HCT116 (cell line): ENCODE measurements around the gene SEMA3G. TPM values are rescaled to one million over a fixed set of nuclear protein-coding genes. Genes with fewer than 3 reads are reported as not detected.

Experiments used
- ATAC-seq: fragments of 200-7000 bp; cut with Tn5 transposase; 2 replicates; pipeline ENCODE4 v1.9.1; 2020; ENCODE audit warnings: mild to moderate bottlenecking, moderate library complexity
- BruUV-seq: library from RNA; stranded (reverse); fragments of 400-500 nt; replicated peaks from 2 replicates; lab custom pipeline; 2021; lab: Mats Ljungman, UMichigan
- CTCF ChIA-PET: fragments of 300-600 bp; sonication (Branson Sonifier 250); formaldehyde crosslinking; loops from one replicate; lab custom pipeline; 2021; ENCODE audit warnings: antibody characterized with exemption; lab: Charles Lee
- POLR2A ChIA-PET: fragments of 300-600, 350-600 bp; sonication (Branson Sonifier 250); formaldehyde crosslinking; loops from one replicate; lab custom pipeline; 2021; ENCODE audit warnings: antibody characterized with exemption; lab: Charles Lee
- RAD21 ChIA-PET, 2 experiments: fragments of 300-600 bp; sonication (Branson Sonifier 250); formaldehyde crosslinking; loops; one replicate each; lab custom pipeline; 2023; ENCODE audit warnings: low total read pairs in 2 of 2; ENCODE audit not compliant: uncharacterized antibody in 2 of 2, unreplicated experiment in 2 of 2, low non-redundant PET in 1 of 2; lab: Charles Lee
- DNase-seq: peaks from one replicate; pipeline ENCODE4 v3.0.0-alpha.2; 2010; ENCODE audit warnings: low read depth, low spot score
- H2AFZ ChIP-seq: fragments of 200-600 bp; shearing (Covaris generic), sonication (generic); 2 replicates; pipeline ENCODE4 v1.6.1; 2017; ENCODE audit warnings: low read depth, mixed run types, mixed read lengths, antibody characterized with exemption, low read length; ENCODE audit not compliant: poor library complexity, severe bottlenecking
- H3K27ac ChIP-seq: 2 replicates; pipeline ENCODE4 v1.5.1; 2012; ENCODE audit warnings: low read depth, low read length
- H3K27me3 ChIP-seq: fragments of 200-600 bp; sonication (generic); 2 replicates; pipeline ENCODE4 v1.6.1; 2016; ENCODE audit warnings: mixed run types, low read length, mixed read lengths; ENCODE audit not compliant: insufficient read depth
- H3K36me3 ChIP-seq, 2 experiments: fragments of 200-500 bp in 1 of 2; fragments of 200-600 bp in 1 of 2; sonication (Bioruptor generic) in 1 of 2; sonication (generic) in 1 of 2; 2 replicates each; pipeline versions ENCODE4 v1.5.1 to v1.6.1; 2014 to 2016; ENCODE audit warnings: low read length in 2 of 2, inconsistent platforms in 1 of 2, mixed read lengths in 1 of 2, mixed run types in 1 of 2; ENCODE audit not compliant: insufficient read depth in 2 of 2, control insufficient read depth in 1 of 2
- H3K4me1 ChIP-seq, 2 experiments: fragments of 200-600 bp in 1 of 2; sonication (generic) in 1 of 2; 2 replicates each; pipeline versions ENCODE4 v1.5.1 to v1.6.1; 2012 to 2017; ENCODE audit warnings: low read length in 2 of 2, inconsistent platforms in 1 of 2, mild to moderate bottlenecking in 1 of 2, mixed read lengths in 1 of 2, mixed run types in 1 of 2, moderate library complexity in 1 of 2; ENCODE audit not compliant: insufficient read depth in 2 of 2, control insufficient read depth in 1 of 2
- H3K4me2 ChIP-seq: fragments of 200-600 bp; sonication (generic); 2 replicates; pipeline ENCODE4 v1.6.1; 2017; ENCODE audit warnings: mixed run types, low read length, mixed read lengths
- H3K4me3 ChIP-seq, 2 experiments: fragments of 200-600 bp in 1 of 2; sonication (generic) in 1 of 2; replicated peaks in 1 of 2; 2 replicates each; pipeline ENCODE4 v1.5.1; 2011 to 2016; ENCODE audit warnings: low read length in 2 of 2, control low read depth in 1 of 2, low read depth in 1 of 2, mild to moderate bottlenecking in 1 of 2, mixed read lengths in 1 of 2, mixed run types in 1 of 2
- H3K79me2 ChIP-seq: fragments of 200-600 bp; sonication (generic); 2 replicates; pipeline ENCODE4 v1.6.1; 2017; ENCODE audit warnings: mild to moderate bottlenecking, mixed run types, low read length, moderate library complexity, mixed read lengths; ENCODE audit not compliant: insufficient read depth
- H3K9ac ChIP-seq: fragments of 200-600 bp; sonication (generic); 2 replicates; pipeline ENCODE4 v1.6.1; 2016; ENCODE audit warnings: low read length, mixed read lengths
- H3K9me2 ChIP-seq: fragments of 200-600 bp; sonication (generic), shearing (Covaris generic); 2 replicates; pipeline ENCODE4 v1.6.1; 2017; ENCODE audit warnings: mixed run types, mild to moderate bottlenecking, moderate library complexity; ENCODE audit not compliant: insufficient read depth
- H3K9me3 ChIP-seq, 2 experiments: fragments of 200-500 bp in 1 of 2; fragments of 200-600 bp in 1 of 2; sonication (Bioruptor generic) in 1 of 2; sonication (generic) in 1 of 2; 2 replicates each; pipeline ENCODE4 v1.6.1; 2014 to 2017; ENCODE audit warnings: low read length in 2 of 2, mixed read lengths in 2 of 2, inconsistent platforms in 1 of 2, low read depth in 1 of 2, mild to moderate bottlenecking in 1 of 2, mixed run types in 1 of 2, moderate library complexity in 1 of 2; ENCODE audit not compliant: control insufficient read depth in 1 of 2, insufficient read depth in 1 of 2
- H4K20me1 ChIP-seq: fragments of 200-600 bp; sonication (generic), shearing (Covaris generic); 2 replicates; pipeline ENCODE4 v1.6.1; 2017; ENCODE audit warnings: mixed run types, mild to moderate bottlenecking, moderate library complexity; ENCODE audit not compliant: insufficient read depth
- CBX3 ChIP-seq: IDR thresholded peaks from 2 replicates; pipeline ENCODE4 v1.6.1; 2012; ENCODE audit warnings: low read depth
- CEBPB ChIP-seq: IDR thresholded peaks from 2 replicates; pipeline ENCODE4 v1.6.1; 2012; ENCODE audit warnings: low read depth
- EGR1 ChIP-seq: IDR thresholded peaks from 2 replicates; pipeline ENCODE4 v1.6.1; 2012; ENCODE audit warnings: low read depth
- ELF1 ChIP-seq: IDR thresholded peaks from 2 replicates; pipeline ENCODE4 v1.6.1; 2012; ENCODE audit warnings: low read depth, borderline replicate concordance
- EZH2 ChIP-seq: fragments of 200-600 bp; sonication (generic); IDR thresholded peaks from 2 replicates; pipeline ENCODE4 v1.6.1; 2017; ENCODE audit warnings: antibody characterized with exemption, mixed run types
- JUND ChIP-seq: IDR thresholded peaks from 2 replicates; pipeline ENCODE4 v1.6.1; 2012
- POLR2A ChIP-seq: IDR thresholded peaks from 2 replicates; pipeline ENCODE4 v1.7.0; 2011; ENCODE audit warnings: borderline replicate concordance; ENCODE audit not compliant: insufficient read depth, insufficient read length; ENCODE audit errors: extremely low read depth
- POLR2AphosphoS5 ChIP-seq: IDR thresholded peaks from 2 replicates; pipeline ENCODE4 v1.6.1; 2011; ENCODE audit warnings: mild to moderate bottlenecking, low read depth, low read length, moderate library complexity
- RAD21 ChIP-seq: IDR thresholded peaks from 2 replicates; pipeline ENCODE4 v1.6.1; 2012; ENCODE audit warnings: low read depth, mild to moderate bottlenecking
- SIN3A ChIP-seq: IDR thresholded peaks from 2 replicates; pipeline ENCODE4 v1.6.1; 2012; ENCODE audit warnings: low read depth
- SRF ChIP-seq: IDR thresholded peaks from 2 replicates; pipeline ENCODE4 v1.6.1; 2012; ENCODE audit warnings: low read depth
- TCF7L2 ChIP-seq: IDR thresholded peaks from 2 replicates; pipeline ENCODE4 v1.7.0; 2011; ENCODE audit warnings: borderline replicate concordance, inconsistent platforms; ENCODE audit not compliant: insufficient read depth, insufficient read length; ENCODE audit errors: extremely low read depth
- ZNF274 ChIP-seq: fragments of 200-500 bp; sonication (Bioruptor generic); IDR thresholded peaks from 2 replicates; pipeline ENCODE4 v1.6.1; 2014; ENCODE audit warnings: mild to moderate bottlenecking, low read depth, low read length, inconsistent platforms
- intact Hi-C: fragments of 100-400 bp; cut with micrococcal nuclease; formaldehyde crosslinking; loops from 2 replicates; pipeline ENCODE4 v1.10.0; 2022
- total RNA-seq: library from RNA; stranded (reverse); gene quantifications from one replicate; pipeline ENCODE4 v1.2.1, GENCODE V29; 2021; ENCODE audit not compliant: unreplicated experiment
- TF ChIP-seq, protein P1 (sequence below), 3 experiments: fragments of 200-600 bp in 1 of 3; sonication (generic) in 1 of 3; IDR thresholded peaks in 2 of 3; conservative IDR thresholded peaks in 1 of 3; 2 replicates each; pipeline ENCODE4 v1.5.1; 2012 to 2017; ENCODE audit warnings: low read depth in 2 of 3, low read length in 2 of 3, antibody characterized with exemption in 1 of 3, borderline replicate concordance in 1 of 3, control low read depth in 1 of 3, mild to moderate bottlenecking in 1 of 3, mixed read lengths in 1 of 3, mixed run types in 1 of 3, moderate library complexity in 1 of 3; ENCODE audit not compliant: insufficient read depth in 1 of 3
- TF ChIP-seq, protein P2 (sequence below): IDR thresholded peaks from 2 replicates; pipeline ENCODE4 v1.6.1; 2012
- TF ChIP-seq, protein P3 (sequence below): IDR thresholded peaks from 2 replicates; pipeline ENCODE4 v1.6.1; 2011; ENCODE audit warnings: mild to moderate bottlenecking, low read length, moderate library complexity; ENCODE audit not compliant: insufficient replicate concordance; ENCODE audit errors: extremely low read depth
- TF ChIP-seq, protein P4 (sequence below): IDR thresholded peaks from 2 replicates; pipeline ENCODE4 v1.6.1; 2012; ENCODE audit warnings: low read depth

Gene SEMA3G
- total RNA-seq, 1 experiment from 2014 or later, result 4.2 TPM

DNA sequence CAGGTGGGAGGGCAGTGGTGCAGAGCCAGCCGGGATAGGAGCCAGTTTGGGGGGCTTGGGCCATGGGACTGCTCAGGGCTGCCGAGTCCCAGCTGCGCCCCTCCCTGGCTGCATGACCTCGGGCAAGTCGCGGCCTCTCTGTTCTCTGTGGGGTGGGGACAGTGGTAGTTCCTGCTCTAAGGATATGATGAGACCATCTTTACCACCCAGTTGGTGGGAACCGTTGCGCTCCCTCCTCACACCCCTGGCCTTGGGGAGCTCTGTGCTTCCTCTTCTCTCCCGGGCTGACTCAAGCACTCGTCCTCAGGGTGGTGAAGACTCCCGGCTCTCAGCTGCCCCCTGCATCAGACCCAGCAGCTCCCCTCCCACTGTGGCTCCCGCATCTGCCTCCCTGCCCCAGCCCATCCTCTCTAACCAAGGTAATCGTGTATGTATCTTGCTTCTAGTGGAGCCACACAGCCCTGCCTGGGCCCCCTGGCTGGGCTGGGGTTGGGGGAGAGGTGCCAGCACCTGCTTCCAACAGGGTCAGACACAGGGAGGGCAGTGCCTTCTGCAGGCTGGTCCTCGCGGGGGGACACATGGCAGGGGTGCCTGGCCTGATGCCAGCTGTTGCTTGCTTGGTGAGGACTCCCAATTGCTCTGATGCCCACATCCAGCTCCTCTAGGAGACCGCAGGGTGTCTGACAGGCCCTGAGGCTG is 35.1 kb upstream of the SEMA3G start:
- CTCF ChIA-PET, result no interaction called here
- Histone ChIP-seq H3K4me3 (no peak overlapping the region), H3K27ac (no peak overlapping the region), H3K9ac (no peak overlapping the region), H3K79me2 (no peaks in the 10 kb centered on the region), H3K9me3 (no peaks in the 10 kb centered on the region), H2AFZ (no peak overlapping the region), H3K4me1 (no peaks in the 10 kb centered on the region), H3K9me2 (no peaks in the 10 kb centered on the region)
- POLR2A ChIA-PET, result no interaction called here
- BruUV-seq, result no TSS peak
- no peak for DNase-seq
- RAD21 ChIA-PET, result no interaction called here
- TF ChIP-seq POLR2A (no peak), RAD21 (no peak), POLR2AphosphoS5 (no peak), TCF7L2 (no peak), SRF (no peak), SIN3A (no peak), CBX3 (no peak), EGR1 (no peak), ZNF274 (no peak), CEBPB (no peak), EZH2 (no peak), ELF1 (no peak), JUND (no peak)
- TF ChIP-seq, protein P1, sequence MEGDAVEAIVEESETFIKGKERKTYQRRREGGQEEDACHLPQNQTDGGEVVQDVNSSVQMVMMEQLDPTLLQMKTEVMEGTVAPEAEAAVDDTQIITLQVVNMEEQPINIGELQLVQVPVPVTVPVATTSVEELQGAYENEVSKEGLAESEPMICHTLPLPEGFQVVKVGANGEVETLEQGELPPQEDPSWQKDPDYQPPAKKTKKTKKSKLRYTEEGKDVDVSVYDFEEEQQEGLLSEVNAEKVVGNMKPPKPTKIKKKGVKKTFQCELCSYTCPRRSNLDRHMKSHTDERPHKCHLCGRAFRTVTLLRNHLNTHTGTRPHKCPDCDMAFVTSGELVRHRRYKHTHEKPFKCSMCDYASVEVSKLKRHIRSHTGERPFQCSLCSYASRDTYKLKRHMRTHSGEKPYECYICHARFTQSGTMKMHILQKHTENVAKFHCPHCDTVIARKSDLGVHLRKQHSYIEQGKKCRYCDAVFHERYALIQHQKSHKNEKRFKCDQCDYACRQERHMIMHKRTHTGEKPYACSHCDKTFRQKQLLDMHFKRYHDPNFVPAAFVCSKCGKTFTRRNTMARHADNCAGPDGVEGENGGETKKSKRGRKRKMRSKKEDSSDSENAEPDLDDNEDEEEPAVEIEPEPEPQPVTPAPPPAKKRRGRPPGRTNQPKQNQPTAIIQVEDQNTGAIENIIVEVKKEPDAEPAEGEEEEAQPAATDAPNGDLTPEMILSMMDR (IDR thresholded peaks at IDR 0.05 in 2 of 3, conservative IDR thresholded peaks at IDR 0.05 in 1 of 3; ENCODE audit: borderline replicate concordance in 1 of 3, insufficient read depth in 1 of 3, low read depth in 2 of 3, low read length in 2 of 3), result no peak
- TF ChIP-seq, protein P2, sequence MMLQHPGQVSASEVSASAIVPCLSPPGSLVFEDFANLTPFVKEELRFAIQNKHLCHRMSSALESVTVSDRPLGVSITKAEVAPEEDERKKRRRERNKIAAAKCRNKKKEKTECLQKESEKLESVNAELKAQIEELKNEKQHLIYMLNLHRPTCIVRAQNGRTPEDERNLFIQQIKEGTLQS, result no peak
- TF ChIP-seq, protein P3, sequence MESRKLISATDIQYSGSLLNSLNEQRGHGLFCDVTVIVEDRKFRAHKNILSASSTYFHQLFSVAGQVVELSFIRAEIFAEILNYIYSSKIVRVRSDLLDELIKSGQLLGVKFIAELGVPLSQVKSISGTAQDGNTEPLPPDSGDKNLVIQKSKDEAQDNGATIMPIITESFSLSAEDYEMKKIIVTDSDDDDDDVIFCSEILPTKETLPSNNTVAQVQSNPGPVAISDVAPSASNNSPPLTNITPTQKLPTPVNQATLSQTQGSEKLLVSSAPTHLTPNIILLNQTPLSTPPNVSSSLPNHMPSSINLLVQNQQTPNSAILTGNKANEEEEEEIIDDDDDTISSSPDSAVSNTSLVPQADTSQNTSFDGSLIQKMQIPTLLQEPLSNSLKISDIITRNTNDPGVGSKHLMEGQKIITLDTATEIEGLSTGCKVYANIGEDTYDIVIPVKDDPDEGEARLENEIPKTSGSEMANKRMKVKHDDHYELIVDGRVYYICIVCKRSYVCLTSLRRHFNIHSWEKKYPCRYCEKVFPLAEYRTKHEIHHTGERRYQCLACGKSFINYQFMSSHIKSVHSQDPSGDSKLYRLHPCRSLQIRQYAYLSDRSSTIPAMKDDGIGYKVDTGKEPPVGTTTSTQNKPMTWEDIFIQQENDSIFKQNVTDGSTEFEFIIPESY, result no peak
- TF ChIP-seq, protein P4, sequence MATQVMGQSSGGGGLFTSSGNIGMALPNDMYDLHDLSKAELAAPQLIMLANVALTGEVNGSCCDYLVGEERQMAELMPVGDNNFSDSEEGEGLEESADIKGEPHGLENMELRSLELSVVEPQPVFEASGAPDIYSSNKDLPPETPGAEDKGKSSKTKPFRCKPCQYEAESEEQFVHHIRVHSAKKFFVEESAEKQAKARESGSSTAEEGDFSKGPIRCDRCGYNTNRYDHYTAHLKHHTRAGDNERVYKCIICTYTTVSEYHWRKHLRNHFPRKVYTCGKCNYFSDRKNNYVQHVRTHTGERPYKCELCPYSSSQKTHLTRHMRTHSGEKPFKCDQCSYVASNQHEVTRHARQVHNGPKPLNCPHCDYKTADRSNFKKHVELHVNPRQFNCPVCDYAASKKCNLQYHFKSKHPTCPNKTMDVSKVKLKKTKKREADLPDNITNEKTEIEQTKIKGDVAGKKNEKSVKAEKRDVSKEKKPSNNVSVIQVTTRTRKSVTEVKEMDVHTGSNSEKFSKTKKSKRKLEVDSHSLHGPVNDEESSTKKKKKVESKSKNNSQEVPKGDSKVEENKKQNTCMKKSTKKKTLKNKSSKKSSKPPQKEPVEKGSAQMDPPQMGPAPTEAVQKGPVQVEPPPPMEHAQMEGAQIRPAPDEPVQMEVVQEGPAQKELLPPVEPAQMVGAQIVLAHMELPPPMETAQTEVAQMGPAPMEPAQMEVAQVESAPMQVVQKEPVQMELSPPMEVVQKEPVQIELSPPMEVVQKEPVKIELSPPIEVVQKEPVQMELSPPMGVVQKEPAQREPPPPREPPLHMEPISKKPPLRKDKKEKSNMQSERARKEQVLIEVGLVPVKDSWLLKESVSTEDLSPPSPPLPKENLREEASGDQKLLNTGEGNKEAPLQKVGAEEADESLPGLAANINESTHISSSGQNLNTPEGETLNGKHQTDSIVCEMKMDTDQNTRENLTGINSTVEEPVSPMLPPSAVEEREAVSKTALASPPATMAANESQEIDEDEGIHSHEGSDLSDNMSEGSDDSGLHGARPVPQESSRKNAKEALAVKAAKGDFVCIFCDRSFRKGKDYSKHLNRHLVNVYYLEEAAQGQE, result no peak
- TF ChIP-seq, all 23 proteins: peak for 0
- no peak for ATAC-seq
- intact Hi-C loops, result loop anchor here (10.0 kb wide), 1 partner anchor 595 kb away; no protein-coding TSS in a partner anchor
- Histone ChIP-seq H3K27me3 (no peaks in the 10 kb centered on the region), H4K20me1 (no peaks in the 10 kb centered on the region), H3K36me3 (peaks cover 37 to 43% of the 10 kb centered on the region in 2 experiments; a peak in 3 of 4 replicates), H3K4me2 (no peak overlapping the region)
